GM18505 (cell line): ENCODE measurements around the gene MMP14.
"Not testable (repeated sequence)": the region's sequence is repeated elsewhere in the genome, so short reads cannot be mapped to it uniquely, and the experiment has no call there.

Source experiments
- ATAC-seq: cut with Tn5 transposase; IDR thresholded peaks from one replicate; pipeline ENCODE4 v1.9.1; 2021; ENCODE audit not compliant: unreplicated experiment
- POLR2A ChIP-seq: IDR thresholded peaks from 4 replicates; pipeline ENCODE4 v1.6.1; 2011; ENCODE audit warnings: borderline replicate concordance; ENCODE audit not compliant: insufficient read depth, insufficient read length; ENCODE audit errors: extremely low read depth

MMP14 gene

GRCh38 chr14:22836301-22837113, at the start of gene MMP14:
Gene MMP14 (plus strand): TSS chr14:22836585. CDS start chr14:22836818, 233 bp downstream.
- TF ChIP-seq POLR2A: no peak
- no peak for ATAC-seq

DNA sequence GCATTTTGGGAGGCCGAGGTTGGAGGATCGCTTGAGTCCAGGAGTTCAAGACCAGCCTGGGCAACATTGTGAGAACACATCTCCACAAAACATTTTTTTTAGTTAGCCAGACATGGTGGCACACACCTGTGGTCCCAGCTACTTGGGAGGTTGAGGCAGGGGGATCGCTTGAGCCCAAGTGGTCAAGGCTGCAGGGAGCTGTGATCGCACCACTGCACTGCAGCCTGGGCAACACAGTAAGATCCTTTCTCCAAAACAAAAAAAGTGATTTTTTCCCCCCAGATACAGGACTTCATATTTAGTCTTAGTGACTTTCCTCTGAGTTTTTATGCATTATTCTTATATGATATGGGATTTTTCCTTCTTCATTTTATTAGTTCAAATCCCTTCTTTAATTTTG, 49.7 kb upstream of the MMP14 start:
- no peak for TF ChIP-seq POLR2A
- no peak for ATAC-seq

DNA sequence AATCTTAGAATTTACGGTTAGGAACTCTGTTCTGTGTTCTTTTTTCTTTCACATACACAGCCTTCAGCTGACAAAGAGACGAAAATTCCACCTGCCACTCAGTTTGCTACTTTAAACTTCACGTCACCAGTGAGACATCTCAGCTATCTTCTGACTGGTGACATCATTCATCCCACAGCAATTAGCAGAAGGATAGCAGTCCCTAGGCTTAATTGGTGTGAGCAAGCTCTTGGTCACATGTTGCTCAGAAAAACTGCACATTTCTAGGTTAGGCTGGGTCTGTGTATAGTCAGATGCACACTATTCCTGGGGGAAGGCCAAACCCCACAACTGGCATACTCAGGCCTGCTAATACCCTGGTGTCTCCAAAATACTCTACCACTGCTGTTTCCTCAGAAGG, 45.1 kb upstream of the MMP14 start:
- TF ChIP-seq POLR2A: no peak
- ATAC-seq: no peak

DNA sequence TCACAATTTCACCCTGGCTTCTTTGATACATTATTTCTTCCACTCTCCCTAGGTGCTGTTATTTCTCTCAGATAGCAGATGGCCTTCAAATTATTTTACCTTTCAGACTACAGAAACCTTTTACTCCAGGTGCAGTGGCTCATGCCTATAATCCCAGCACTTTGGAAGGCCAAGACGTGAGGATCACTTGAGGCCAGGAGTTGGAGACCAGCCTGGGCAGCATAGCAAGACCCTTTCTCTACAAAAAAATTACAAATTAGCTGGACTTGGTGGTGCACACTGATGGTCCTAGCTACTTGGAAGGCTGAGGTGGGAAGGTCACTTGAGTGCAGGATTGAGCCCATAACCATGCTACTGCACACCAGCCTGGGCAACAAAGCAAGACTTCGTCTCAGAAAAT, 44.2 kb upstream of the MMP14 start:
- TF ChIP-seq POLR2A: no peak
- no peak for ATAC-seq

- not testable (repeated sequence) for ATAC-seq
These were observed 42.8 kb upstream of the MMP14 start for GRCh38 chr14:22793550-22793949.

GRCh38 chr14:22793976-22794375, 42.4 kb upstream of the MMP14 start:
- TF ChIP-seq POLR2A: no peak
- ATAC-seq: no peak

- peak; percentile 57 for TF ChIP-seq POLR2A
- peak; percentile 49 for ATAC-seq
These were observed 41.8 kb upstream of the MMP14 start for GRCh38 chr14:22794551-22794951.

- no peak for ATAC-seq
- TF ChIP-seq POLR2A: peak; percentile 44
These were observed 40.2 kb upstream of the MMP14 start for GRCh38 chr14:22796087-22796707.

DNA sequence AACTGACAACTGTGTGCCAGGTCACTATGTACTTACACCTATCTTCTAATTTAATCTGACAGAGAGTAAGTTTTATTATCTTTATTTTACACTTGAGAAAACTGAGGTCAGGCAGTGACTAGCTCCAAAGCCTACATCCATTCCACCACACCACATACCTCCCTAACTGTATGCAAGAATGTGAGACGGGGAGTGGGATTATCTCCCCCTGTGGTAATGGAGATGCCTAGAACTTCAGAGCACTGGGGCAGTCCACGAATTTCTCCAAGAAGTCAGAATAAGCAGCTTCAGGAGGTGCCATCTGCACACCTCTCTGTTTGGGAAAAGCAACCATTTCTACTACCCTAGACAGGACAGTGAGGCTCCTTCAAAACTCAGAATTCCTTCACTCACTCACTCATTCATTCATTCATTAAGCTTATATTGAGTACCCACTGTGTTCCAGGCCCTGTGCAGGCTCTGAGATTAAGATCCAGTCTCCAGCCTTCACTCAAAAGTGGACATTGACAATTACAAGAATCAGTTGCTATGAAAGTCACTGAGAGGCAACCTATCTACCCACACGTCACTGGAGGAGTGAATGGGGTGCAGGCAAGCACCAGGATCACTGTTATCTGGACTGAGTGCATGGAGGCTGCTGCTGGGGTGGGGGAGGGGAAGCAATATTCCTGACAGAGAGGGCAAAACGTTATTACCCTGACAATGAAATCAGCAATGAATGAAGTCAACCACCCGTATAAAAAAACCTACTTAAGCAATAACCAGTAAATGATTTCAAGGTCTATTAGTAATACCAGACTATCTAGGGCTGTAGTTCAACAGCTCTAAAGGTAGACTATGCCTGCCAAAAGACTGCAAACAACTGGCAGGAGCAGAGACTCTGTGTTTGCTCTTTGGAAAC, 39.1 kb upstream of the MMP14 start:
- no peak for ATAC-seq
- TF ChIP-seq POLR2A: no peak

DNA sequence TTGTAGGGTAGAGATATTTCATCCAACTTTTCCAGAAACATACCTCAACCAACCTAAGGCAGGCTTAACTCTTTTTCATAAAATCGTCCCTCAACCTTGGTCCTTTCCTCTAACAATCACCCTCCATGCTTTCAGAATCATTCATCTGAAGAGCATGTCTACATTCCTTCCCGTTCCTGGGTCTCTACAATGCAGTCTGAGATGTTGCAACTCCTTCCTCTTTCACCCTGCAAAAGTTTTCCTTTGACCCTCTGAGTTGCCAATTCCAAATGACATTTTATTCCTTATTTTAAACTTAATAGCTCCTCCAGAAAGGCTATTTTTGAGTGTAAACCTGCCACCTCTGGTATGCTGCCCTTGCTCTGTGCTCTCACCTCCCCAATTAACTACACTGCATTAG, 37.9 kb upstream of the MMP14 start:
- no peak for ATAC-seq
- TF ChIP-seq POLR2A: no peak

DNA sequence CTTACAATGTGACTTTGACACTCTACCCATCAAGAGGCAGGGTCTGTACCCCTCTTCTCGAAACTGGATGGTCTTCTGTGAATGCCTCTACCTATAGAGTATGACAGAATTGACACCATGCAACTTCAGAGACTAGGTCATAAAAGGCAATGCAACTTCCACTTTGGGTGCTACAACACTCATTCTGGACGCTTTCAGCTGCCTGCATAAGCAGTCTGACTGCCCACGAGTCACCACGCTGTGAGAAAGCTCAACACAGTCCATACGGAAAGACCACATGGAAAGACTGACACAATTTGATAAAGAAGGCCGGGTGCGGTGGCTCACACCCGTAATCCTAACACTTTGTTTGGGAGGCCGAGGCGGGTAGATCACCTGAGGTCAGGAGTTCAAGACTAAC, 36.0 kb upstream of the MMP14 start:
- no peak for ATAC-seq
- no peak for TF ChIP-seq POLR2A

DNA sequence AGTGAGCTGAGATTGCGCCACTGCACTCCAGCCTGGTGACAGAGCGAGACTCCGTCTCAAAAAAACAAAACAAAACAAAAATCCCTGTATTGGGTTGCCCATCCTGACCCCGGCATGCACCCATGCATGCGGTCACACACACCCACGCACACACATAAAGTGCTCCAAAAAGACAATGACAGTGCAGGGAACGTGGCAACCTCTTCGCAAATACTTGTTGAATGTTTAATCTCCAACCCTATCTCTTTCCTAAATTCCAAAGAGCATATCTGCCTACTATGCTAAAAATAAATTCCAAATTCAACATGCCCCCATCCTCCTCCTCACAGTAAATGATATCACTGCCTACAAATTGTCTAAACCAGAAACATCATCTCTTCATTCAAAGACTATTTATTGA, 34.7 kb upstream of the MMP14 start:
- no peak for ATAC-seq
- TF ChIP-seq POLR2A: no peak

- peak; percentile 32 for TF ChIP-seq POLR2A
- peak; percentile 42 for ATAC-seq
These were observed 33.3 kb upstream of the MMP14 start for GRCh38 chr14:22802860-22803686.
